Thyroid gland (tissue), 4 donors: ENCODE measurements around the gene AFAP1L2. TPM values are rescaled to one million over a fixed set of nuclear protein-coding genes. Genes with fewer than 3 reads are reported as not detected.

ENCODE experiments used
- DNase-seq, 2 donors: peaks; one replicate each; pipeline ENCODE4 v3.0.0-alpha.2; 2019
- H3K27ac ChIP-seq, 3 donors: fragments of 200-600 bp; sonication (generic); 1 replicate in 2 of 3; 2 replicates in 1 of 3; pipeline ENCODE4 v1.5.1; 2016 to 2019; ENCODE audit warnings: mild to moderate bottlenecking in 1 of 3, moderate library complexity in 1 of 3
- H3K27me3 ChIP-seq: fragments of 200-600 bp; sonication (generic); one replicate; pipeline ENCODE4 v1.5.1; 2019
- H3K36me3 ChIP-seq, 2 donors: fragments of 200-600 bp; sonication (generic); one replicate each; pipeline ENCODE4 v1.5.1; 2016 to 2019
- H3K4me1 ChIP-seq, 2 donors: fragments of 200-600 bp; sonication (generic); one replicate each; pipeline ENCODE4 v1.5.1; 2017 to 2019
- H3K4me3 ChIP-seq, 3 donors: fragments of 200-600 bp; sonication (generic); replicated peaks in 1 of 3; 1 replicate in 2 of 3; 2 replicates in 1 of 3; pipeline ENCODE4 v1.5.1; 2016; ENCODE audit warnings: mild to moderate bottlenecking in 1 of 3
- H3K9me3 ChIP-seq: fragments of 200-600 bp; sonication (generic); one replicate; pipeline ENCODE4 v1.5.1; 2017
- POLR2A ChIP-seq, 2 donors: fragments of 450-650 bp; IDR thresholded peaks; one replicate each; pipeline ENCODE4 v1.6.1; 2017; ENCODE audit warnings: antibody characterized with exemption in 2 of 2, mild to moderate bottlenecking in 2 of 2, moderate library complexity in 1 of 2
- WGBS, 2 donors: methylation state at CpG; one replicate each; pipeline ENCODE4 v1.1.5; 2017; 5-methylcytosine and 5-hydroxymethylcytosine counted together
- intact Hi-C: fragments of 100-400 bp; cut with DNase I; formaldehyde crosslinking; loops from one replicate; pipeline ENCODE4 v1.15.1; 2023
- total RNA-seq, 4 donors: library from RNA; depleted of rRNA; stranded (reverse); fragments of >200 nt; gene quantifications; one replicate each; pipeline ENCODE4 v1.2.3, GENCODE V29; 2016
- TF ChIP-seq, protein P1 (sequence below), 6 experiments: fragments of 200-600 bp in 3 of 6; fragments of 450-650 bp in 3 of 6; sonication (generic) in 3 of 6; IDR thresholded peaks; one replicate each; pipeline ENCODE4 v1.5.1; 2016 to 2019; ENCODE audit warnings: antibody characterized with exemption in 6 of 6, mild to moderate bottlenecking in 2 of 6, inconsistent platforms in 1 of 6, moderate library complexity in 1 of 6

AFAP1L2 gene
- total RNA-seq, 4 donors from 2014 or later = 135 to 356 (median 299) TPM

DNA sequence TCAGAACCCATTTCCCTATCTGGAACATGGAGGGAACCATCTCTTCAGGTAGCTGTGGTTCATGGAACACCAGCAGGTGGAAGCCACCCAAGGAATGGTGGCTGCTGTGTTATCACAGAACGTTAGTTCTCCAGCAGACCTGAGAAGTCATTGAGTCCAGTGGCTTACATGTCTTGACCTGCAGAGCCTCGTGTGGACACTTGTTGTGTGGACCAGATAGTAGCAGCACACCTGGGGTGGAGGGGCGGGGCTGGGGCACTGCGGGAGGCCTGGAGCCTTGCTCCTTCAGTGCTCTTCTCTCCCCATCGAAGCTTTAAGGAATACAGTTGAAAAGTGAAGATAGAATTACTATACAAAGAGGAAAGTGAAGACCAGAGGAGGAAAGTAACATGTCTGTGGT, 122.8 kb downstream of the AFAP1L2 start:
- no peak for TF ChIP-seq POLR2A (IDR thresholded peaks at IDR 0.05)
- TF ChIP-seq, protein P1, sequence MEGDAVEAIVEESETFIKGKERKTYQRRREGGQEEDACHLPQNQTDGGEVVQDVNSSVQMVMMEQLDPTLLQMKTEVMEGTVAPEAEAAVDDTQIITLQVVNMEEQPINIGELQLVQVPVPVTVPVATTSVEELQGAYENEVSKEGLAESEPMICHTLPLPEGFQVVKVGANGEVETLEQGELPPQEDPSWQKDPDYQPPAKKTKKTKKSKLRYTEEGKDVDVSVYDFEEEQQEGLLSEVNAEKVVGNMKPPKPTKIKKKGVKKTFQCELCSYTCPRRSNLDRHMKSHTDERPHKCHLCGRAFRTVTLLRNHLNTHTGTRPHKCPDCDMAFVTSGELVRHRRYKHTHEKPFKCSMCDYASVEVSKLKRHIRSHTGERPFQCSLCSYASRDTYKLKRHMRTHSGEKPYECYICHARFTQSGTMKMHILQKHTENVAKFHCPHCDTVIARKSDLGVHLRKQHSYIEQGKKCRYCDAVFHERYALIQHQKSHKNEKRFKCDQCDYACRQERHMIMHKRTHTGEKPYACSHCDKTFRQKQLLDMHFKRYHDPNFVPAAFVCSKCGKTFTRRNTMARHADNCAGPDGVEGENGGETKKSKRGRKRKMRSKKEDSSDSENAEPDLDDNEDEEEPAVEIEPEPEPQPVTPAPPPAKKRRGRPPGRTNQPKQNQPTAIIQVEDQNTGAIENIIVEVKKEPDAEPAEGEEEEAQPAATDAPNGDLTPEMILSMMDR (IDR thresholded peaks at IDR 0.05) = no peak
- Histone ChIP-seq H3K4me3 (no peak overlapping the region), H3K27me3 (no peaks in the 10 kb centered on the region), H3K9me3 (no peaks in the 10 kb centered on the region), H3K36me3 (no peaks in the 10 kb centered on the region), H3K4me1 (no peaks in the 10 kb centered on the region), H3K27ac (no peak overlapping the region)
- intact Hi-C loops = no loop called here
- WGBS, 2 donors = 61 to 66% methylated on average over 5 of the region's 5 CpGs
- no peak for DNase-seq

DNA sequence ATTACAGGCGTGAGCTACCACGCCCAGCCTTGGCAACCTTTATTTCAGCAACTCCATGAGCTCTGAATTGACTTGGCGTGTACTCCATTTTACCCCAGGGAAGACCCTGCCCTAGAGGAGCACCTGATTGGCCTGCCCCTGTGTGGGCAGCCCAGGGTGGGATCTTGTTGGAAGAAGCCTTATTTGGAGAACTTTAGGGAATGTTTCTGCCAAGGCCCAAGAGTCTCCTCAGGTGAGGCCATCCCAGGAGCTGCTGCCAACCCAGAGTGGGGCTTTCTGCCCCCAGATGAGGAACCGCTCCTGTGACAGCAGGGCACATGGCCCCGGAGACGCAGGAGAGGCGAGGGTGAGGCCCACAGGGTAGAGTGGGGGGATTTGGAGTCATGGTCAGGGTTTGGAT, 123.3 kb downstream of the AFAP1L2 start:
- WGBS, 2 donors = 69 to 74% methylated on average over 7 of the region's 7 CpGs
- H3K9me3 ChIP-seq = no peaks in the 10 kb centered on the region

DNA sequence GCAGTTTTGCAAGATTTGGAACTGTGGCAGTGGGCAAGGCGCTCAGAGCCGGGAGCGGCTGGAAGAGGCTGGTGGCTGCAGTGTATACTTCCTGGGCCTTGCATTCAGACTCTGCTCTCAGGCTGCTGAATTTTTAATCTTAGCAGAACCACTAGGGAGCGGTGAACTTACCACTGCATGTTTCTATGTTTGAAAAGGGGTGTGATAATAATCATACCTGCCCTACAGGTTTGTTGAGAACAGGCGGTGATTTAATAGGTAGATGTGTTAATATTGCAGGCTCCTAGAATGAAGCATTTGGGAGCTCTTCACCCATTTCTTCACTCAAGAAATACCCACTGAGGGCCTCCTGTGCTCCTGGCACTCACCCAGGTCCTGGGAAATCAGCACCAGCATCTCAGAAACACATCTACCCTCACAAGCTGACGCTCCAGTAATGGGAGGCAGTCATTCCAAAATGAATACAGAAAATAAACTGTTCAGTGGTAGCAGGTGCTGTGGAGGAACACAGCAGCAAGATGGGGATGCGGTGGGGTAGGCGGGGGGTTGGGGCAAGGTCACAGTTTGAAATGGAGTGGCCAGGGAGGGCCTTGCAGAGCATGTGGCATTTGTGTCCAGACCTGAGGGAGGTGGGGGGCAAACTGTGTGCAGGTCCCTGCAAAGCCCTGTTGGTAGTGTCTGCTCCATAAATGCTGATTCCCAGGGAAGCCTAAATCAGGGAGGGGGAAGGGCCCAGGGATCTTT, 124.2 kb downstream of the AFAP1L2 start:
- Histone ChIP-seq H3K9me3 (no peaks in the 10 kb centered on the region), H3K4me3 (no peak overlapping the region), H3K36me3 (no peaks in the 10 kb centered on the region), H3K27ac (no peak overlapping the region), H3K27me3 (no peaks in the 10 kb centered on the region), H3K4me1 (no peaks in the 10 kb centered on the region)
- no peak for DNase-seq
- 70 to 72% methylated on average over 7 to 8 of the region's 8 CpGs for WGBS, 2 donors
- no peak for TF ChIP-seq POLR2A (IDR thresholded peaks at IDR 0.05)
- TF ChIP-seq, protein P1 (IDR thresholded peaks at IDR 0.05) = no peak
- intact Hi-C loops = no loop called here

More for the DNA sequence above, 123.3 kb downstream of the AFAP1L2 start:
- no peak for DNase-seq
- H3K36me3 ChIP-seq = no peaks in the 10 kb centered on the region
- H3K4me3 ChIP-seq = no peak overlapping the region
- H3K27ac ChIP-seq = no peak overlapping the region
- no peaks in the 10 kb centered on the region for H3K27me3 ChIP-seq
- no peak for TF ChIP-seq POLR2A (IDR thresholded peaks at IDR 0.05)
- TF ChIP-seq, protein P1 (IDR thresholded peaks at IDR 0.05) = no peak
- intact Hi-C loops = no loop called here
- no peaks in the 10 kb centered on the region for H3K4me1 ChIP-seq

DNA sequence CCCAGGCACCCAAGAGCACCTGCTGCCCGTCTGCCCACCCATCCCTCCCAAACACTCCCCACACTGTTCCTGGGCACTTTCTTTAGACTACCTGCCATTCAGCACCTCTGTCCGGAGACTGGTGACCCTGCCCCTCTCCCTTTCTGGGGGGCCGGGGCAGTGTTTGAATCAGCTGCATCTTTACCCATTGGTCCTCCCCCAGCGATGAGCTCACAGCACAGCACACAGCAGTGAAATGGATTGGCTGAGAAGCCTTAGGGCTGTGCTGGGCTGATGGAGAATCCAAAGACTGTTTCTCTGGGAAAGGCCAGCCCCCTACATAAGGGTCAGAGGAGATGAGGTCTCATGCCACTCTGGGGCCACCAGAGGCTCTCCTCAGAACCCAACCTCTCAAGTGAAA, 125.0 kb downstream of the AFAP1L2 start:
- H3K4me1 ChIP-seq = no peaks in the 10 kb centered on the region
- H3K9me3 ChIP-seq = no peaks in the 10 kb centered on the region
- no peak for TF ChIP-seq POLR2A (IDR thresholded peaks at IDR 0.05)
- TF ChIP-seq, protein P1 (IDR thresholded peaks at IDR 0.05) = no peak
- intact Hi-C loops = no loop called here
- H3K4me3 ChIP-seq = no peak overlapping the region
- no peak for DNase-seq
- 80 to 82% methylated on average over 4 of the region's 4 CpGs for WGBS, 2 donors
- H3K36me3 ChIP-seq = no peaks in the 10 kb centered on the region
- no peak overlapping the region for H3K27ac ChIP-seq
- H3K27me3 ChIP-seq = no peaks in the 10 kb centered on the region

DNA sequence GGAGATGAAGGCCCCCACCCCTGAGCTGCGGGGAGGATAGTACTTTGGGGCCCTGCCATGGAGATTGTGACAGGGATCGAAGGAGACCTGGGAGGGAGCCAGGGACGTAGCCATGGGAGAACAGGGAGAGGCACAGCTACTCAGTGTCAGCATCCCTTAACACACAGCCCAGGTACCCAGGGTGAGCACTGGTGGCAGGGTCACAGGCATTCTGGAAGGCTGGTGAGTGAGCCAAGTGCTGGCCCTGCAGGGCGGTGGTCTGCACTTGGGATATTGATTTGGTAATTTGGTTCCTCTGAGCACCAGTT, 125.5 kb downstream of the AFAP1L2 start:
- Histone ChIP-seq H3K27me3 (no peaks in the 10 kb centered on the region), H3K4me3 (no peak overlapping the region), H3K36me3 (no peaks in the 10 kb centered on the region), H3K27ac (no peak overlapping the region), H3K4me1 (no peaks in the 10 kb centered on the region), H3K9me3 (no peaks in the 10 kb centered on the region)
- intact Hi-C loops = no loop called here
- 64 to 92% methylated on average over 3 to 4 of the region's 4 CpGs for WGBS, 2 donors
- no peak for DNase-seq
- TF ChIP-seq POLR2A (IDR thresholded peaks at IDR 0.05) = no peak
- TF ChIP-seq, protein P1 (IDR thresholded peaks at IDR 0.05) = no peak
